SK-N-MC (cell line): Measurements from ENCODE around the gene IL4R.
"Not testable (repeated sequence)": the region's sequence is repeated elsewhere in the genome, so short reads cannot be mapped to it uniquely, and the experiment has no call there.

ENCODE experiments used
- DNase-seq: peaks from one replicate; pipeline ENCODE4 v3.0.0-alpha.2; 2011; ENCODE audit warnings: low read depth, low spot score
- H3K27ac ChIP-seq: fragments of 200-600 bp; sonication (generic); 2 replicates; pipeline ENCODE4 v1.5.1; 2016; ENCODE audit warnings: mixed run types
- H3K36me3 ChIP-seq: fragments of 200-600 bp; sonication (generic); 2 replicates; pipeline ENCODE4 v1.6.1; 2017; ENCODE audit warnings: antibody characterized with exemption, low read length, mixed read lengths; ENCODE audit not compliant: insufficient read depth
- H3K4me3 ChIP-seq: fragments of 200-600 bp; sonication (generic); 2 replicates; pipeline ENCODE4 v1.5.1; 2016
- H3K9ac ChIP-seq: fragments of 200-600 bp; sonication (generic); 2 replicates; pipeline ENCODE4 v1.8.0; 2017; ENCODE audit warnings: mixed run types, mixed read lengths; ENCODE audit not compliant: insufficient read length
- H3K9me3 ChIP-seq: fragments of 200-600 bp; sonication (generic); 2 replicates; pipeline ENCODE4 v1.6.1; 2017; ENCODE audit warnings: low read depth, mild to moderate bottlenecking, antibody characterized with exemption, low read length, moderate library complexity, mixed read lengths
- EZH2 ChIP-seq: fragments of 200-600 bp; sonication (generic); IDR thresholded peaks from one replicate; pipeline ENCODE4 v1.6.1; 2017; ENCODE audit warnings: antibody characterized with exemption
- FOXP2 ChIP-seq: optimal IDR thresholded peaks from 2 replicates; pipeline ENCODE3; 2011; ENCODE audit warnings: mild to moderate bottlenecking, moderate library complexity; ENCODE audit not compliant: insufficient read depth; ENCODE audit errors: extremely low read length, control extremely low read depth
- POLR2AphosphoS5 ChIP-seq: IDR thresholded peaks from 2 replicates; pipeline ENCODE4 v1.6.1; 2012; ENCODE audit warnings: mild to moderate bottlenecking, low read depth, low read length, borderline replicate concordance

Gene IL4R

DNA sequence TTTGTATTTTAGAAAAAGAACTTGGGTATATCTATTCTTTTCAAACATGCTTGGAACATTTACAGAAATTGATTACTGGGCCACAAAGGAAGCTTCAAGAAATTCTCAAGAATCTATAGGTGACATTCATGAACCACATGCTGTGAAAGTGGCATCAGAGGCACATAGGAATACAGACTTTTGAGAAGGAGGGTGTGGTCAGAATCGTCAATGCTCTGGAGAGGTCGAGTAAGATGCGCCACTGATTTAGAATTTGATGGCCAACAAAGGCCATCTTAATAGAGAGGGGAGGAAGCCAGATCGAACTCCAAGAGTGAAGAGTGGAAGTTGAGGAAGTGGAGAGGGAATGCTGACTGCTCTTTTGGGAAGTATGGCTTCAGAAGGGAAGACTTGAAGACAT lies 41.7 kb upstream of the IL4R start:
- no peak overlapping the region for H3K27ac ChIP-seq
- no peak overlapping the region for H3K9ac ChIP-seq
- no peaks in the 10 kb centered on the region for H3K36me3 ChIP-seq
- H3K9me3 ChIP-seq, result no peaks in the 10 kb centered on the region
- no peak for DNase-seq
- TF ChIP-seq FOXP2 (no peak), POLR2AphosphoS5 (no peak), EZH2 (no peak)
- no peak overlapping the region for H3K4me3 ChIP-seq

GRCh38 chr16:27272697-27273096 lies 41.1 kb upstream of the IL4R start:
- H3K27ac ChIP-seq, H3K9me3 ChIP-seq, DNase-seq, H3K9ac ChIP-seq, H3K4me3 ChIP-seq, H3K36me3 ChIP-seq: not testable (repeated sequence)

- H3K4me3 ChIP-seq, result no peak overlapping the region
- no peaks in the 10 kb centered on the region for H3K9me3 ChIP-seq
- H3K9ac ChIP-seq, result no peak overlapping the region
- TF ChIP-seq FOXP2 (no peak), EZH2 (no peak), POLR2AphosphoS5 (no peak)
- no peak overlapping the region for H3K27ac ChIP-seq
- no peak for DNase-seq
- no peaks in the 10 kb centered on the region for H3K36me3 ChIP-seq
These were observed 40.5 kb upstream of the IL4R start for GRCh38 chr16:27273330-27273669.

- Histone ChIP-seq H3K9ac (no peak overlapping the region), H3K27ac (no peak overlapping the region), H3K9me3 (no peaks in the 10 kb centered on the region), H3K36me3 (no peaks in the 10 kb centered on the region), H3K4me3 (no peak overlapping the region)
- TF ChIP-seq POLR2AphosphoS5 (no peak), FOXP2 (no peak), EZH2 (no peak)
- no peak for DNase-seq
These were observed 39.9 kb upstream of the IL4R start for GRCh38 chr16:27273670-27274423.

DNA sequence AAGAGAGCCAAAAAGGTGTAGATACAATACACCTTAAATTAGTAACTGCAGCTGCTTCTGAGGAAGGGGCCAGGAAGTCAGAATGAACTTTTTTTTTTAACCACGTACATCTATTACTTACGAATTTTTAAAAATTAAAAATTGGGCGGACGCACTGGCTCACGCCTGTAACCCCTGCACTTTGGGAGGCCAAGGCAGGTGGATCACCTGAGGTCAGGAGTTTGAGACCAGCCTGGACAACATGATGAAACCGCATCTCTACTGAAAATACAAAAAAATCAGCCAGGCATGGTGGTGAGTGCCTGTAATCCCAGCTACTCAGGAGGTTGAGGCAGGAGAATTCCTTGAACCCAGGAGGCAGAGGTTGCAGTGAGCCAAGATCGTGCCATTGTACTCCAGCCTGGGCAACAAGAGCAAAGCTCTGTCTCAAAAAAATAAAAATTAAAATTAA lies 39.3 kb upstream of the IL4R start:
- H3K27ac ChIP-seq, H3K9ac ChIP-seq, H3K4me3 ChIP-seq, DNase-seq, H3K36me3 ChIP-seq, H3K9me3 ChIP-seq: not testable (repeated sequence)

DNA sequence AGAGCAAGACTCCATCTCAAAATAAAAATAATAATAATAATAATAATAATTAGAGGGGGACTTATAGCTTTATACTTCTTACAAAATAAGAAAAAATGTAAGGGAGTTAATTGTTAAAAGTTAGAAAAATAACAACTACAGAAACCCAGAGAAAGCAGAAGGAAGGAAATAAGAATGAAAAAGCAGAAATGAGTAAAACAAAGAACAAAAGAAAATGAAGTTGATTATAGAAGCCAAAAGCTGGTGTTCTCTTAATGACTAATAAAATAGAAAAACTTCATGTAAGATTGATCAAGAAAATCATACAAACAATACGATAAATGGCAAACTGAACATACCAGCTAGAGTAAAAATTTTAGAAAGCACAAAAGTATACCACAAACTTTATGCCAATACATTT lies 38.4 kb upstream of the IL4R start:
- H3K9ac ChIP-seq, result no peak overlapping the region
- H3K36me3 ChIP-seq, result no peaks in the 10 kb centered on the region
- no peaks in the 10 kb centered on the region for H3K9me3 ChIP-seq
- no peak for TF ChIP-seq EZH2
- TF ChIP-seq FOXP2, result no peak
- no peak for TF ChIP-seq POLR2AphosphoS5
- no peak overlapping the region for H3K4me3 ChIP-seq
- no peak overlapping the region for H3K27ac ChIP-seq
- no peak for DNase-seq

DNA sequence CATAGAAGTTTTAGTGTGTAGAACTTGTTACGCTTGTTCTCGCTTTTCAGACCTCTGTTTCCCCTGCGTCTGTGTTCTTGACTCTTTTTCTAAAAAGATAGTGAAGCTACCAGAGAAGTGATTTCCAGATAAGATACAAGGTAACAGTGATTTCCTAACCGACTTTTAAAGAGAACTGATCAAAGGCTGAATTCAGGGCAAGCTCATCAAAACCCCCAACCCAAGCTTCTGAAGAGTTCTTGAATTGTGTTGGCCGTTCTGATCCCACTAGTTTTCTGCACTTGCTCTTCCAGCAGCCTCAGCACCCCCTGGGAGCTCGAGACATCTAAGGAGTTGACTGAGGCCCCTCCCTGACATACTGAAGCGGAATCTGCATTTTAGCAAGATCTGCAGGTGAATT lies 32.5 kb upstream of the IL4R start:
- no peaks in the 10 kb centered on the region for H3K36me3 ChIP-seq
- no peaks in the 10 kb centered on the region for H3K9me3 ChIP-seq
- H3K9ac ChIP-seq, result no peak overlapping the region
- no peak overlapping the region for H3K27ac ChIP-seq
- TF ChIP-seq FOXP2, result no peak
- TF ChIP-seq POLR2AphosphoS5, result no peak
- no peak for TF ChIP-seq EZH2
- no peak overlapping the region for H3K4me3 ChIP-seq
- DNase-seq, result no peak

DNA sequence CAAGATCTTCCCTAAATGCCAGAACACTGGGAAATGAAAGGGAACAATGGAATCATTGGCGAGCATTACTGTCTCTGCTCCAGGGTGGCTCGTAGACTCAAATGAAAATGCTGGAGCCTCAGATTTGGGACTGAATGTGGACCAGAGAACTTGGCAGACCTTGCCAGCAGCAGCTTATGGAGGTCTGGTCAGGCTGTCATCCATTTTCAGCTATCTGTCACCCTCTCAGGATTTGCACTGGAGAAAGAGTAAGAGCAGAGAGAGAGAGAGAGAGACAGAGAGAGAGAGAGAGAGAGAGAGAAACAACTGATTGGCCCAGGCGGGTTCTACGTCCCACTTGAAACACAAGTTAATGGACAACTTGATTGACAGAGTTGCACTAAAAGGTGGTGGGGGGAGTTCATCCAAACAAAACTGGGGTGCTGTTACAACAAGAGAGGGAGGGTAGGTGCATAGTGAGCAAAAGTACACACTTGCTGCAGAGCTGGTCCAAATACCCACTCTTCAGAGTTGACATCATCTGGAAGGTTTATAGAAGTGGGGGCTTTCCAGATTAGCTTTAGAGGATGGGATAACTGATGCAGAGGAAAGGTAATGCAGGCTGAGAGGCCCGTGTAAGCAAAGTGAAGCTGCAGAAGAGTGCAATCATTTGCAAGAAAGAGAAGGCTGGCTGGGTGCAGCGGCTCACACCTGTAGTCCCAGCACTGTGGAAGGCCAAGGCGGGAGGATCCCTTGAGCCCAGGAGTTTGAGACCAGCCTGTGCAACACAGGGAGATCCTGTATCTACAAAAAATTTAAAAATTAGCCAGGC lies 28.7 kb upstream of the IL4R start:
- Histone ChIP-seq H3K27ac (no peak overlapping the region), H3K9me3 (no peaks in the 10 kb centered on the region), H3K4me3 (no peak overlapping the region), H3K9ac (no peak overlapping the region), H3K36me3 (no peaks in the 10 kb centered on the region)
- TF ChIP-seq POLR2AphosphoS5 (no peak), FOXP2 (no peak)
- no peak for DNase-seq

GRCh38 chr16:27285676-27286196 lies 28.0 kb upstream of the IL4R start:
- no peak for TF ChIP-seq FOXP2
- no peak for TF ChIP-seq EZH2
- TF ChIP-seq POLR2AphosphoS5, result no peak
- no peak overlapping the region for H3K27ac ChIP-seq
- no peaks in the 10 kb centered on the region for H3K9me3 ChIP-seq
- no peaks in the 10 kb centered on the region for H3K36me3 ChIP-seq
- no peak for DNase-seq
- H3K9ac ChIP-seq, result no peak overlapping the region
- H3K4me3 ChIP-seq, result no peak overlapping the region
